Neural progenitor cell (in vitro differentiated cells): Measurements from ENCODE around the gene KCNJ18. TPM values are rescaled to one million over a fixed set of nuclear protein-coding genes. Genes with fewer than 3 reads are reported as not detected.
"Not testable (repeated sequence)": the region's sequence is repeated elsewhere in the genome, so short reads cannot be mapped to it uniquely, and the experiment has no call there.

Experiments
- DNase-seq: peaks from one replicate; pipeline ENCODE4 v3.0.0-alpha.2; 2016; ENCODE audit warnings: low spot score
- H2AFZ ChIP-seq: fragments of 200-600 bp; sonication (generic); replicated peaks from 2 replicates; pipeline ENCODE4 v1.6.1; 2016; ENCODE audit warnings: antibody characterized with exemption
- H3F3A ChIP-seq: fragments of 200-600 bp; sonication (generic); 2 replicates; pipeline ENCODE4 v1.6.1; 2016; ENCODE audit warnings: antibody characterized with exemption, low read depth
- H3K27ac ChIP-seq: fragments of 200-600 bp; sonication (generic); 2 replicates; pipeline ENCODE4 v1.5.1; 2016; ENCODE audit warnings: mild to moderate bottlenecking
- H3K27me3 ChIP-seq: fragments of 200-600 bp; sonication (generic); 2 replicates; pipeline ENCODE4 v1.6.1; 2016; ENCODE audit warnings: mild to moderate bottlenecking, moderate library complexity
- H3K36me3 ChIP-seq: fragments of 200-600 bp; sonication (generic); 2 replicates; pipeline ENCODE4 v1.5.1; 2016
- H3K4me1 ChIP-seq: fragments of 200-600 bp; sonication (generic); 2 replicates; pipeline ENCODE4 v1.6.1; 2016; ENCODE audit warnings: mixed run types
- H3K4me2 ChIP-seq: fragments of 200-600 bp; sonication (generic); 2 replicates; pipeline ENCODE4 v1.6.1; 2016
- H3K4me3 ChIP-seq: fragments of 200-600 bp; sonication (generic); 2 replicates; pipeline ENCODE4 v1.5.1; 2016
- H3K79me2 ChIP-seq: fragments of 200-600 bp; sonication (generic); 2 replicates; pipeline ENCODE4 v1.6.1; 2016; ENCODE audit warnings: low read depth
- H3K9ac ChIP-seq: fragments of 200-600 bp; sonication (generic); 2 replicates; pipeline ENCODE4 v1.6.1; 2016
- H3K9me3 ChIP-seq: fragments of 200-600 bp; sonication (generic); 2 replicates; pipeline ENCODE4 v1.5.1; 2016; ENCODE audit warnings: low read depth
- H4K20me1 ChIP-seq: fragments of 200-600 bp; sonication (generic); 2 replicates; pipeline ENCODE4 v1.6.1; 2016; ENCODE audit warnings: low read depth
- H3K27ac Mint-ChIP-seq: 3 replicates; pipeline ENCODE4 v1.8.0; 2021; ENCODE audit warnings: mixed read lengths
- H3K27me3 Mint-ChIP-seq: 2 replicates; pipeline ENCODE4 v1.8.0; 2022; ENCODE audit warnings: low read depth, mild to moderate bottlenecking, inconsistent platforms, moderate library complexity, mixed read lengths; ENCODE audit not compliant: insufficient read depth
- H3K36me3 Mint-ChIP-seq: 3 replicates; pipeline ENCODE4 v1.8.0; 2021; ENCODE audit warnings: mixed read lengths
- H3K4me1 Mint-ChIP-seq: 3 replicates; pipeline ENCODE4 v1.8.0; 2021; ENCODE audit warnings: mixed read lengths
- H3K4me3 Mint-ChIP-seq: 3 replicates; pipeline ENCODE4 v1.8.0; 2021; ENCODE audit warnings: mild to moderate bottlenecking, moderate library complexity, mixed read lengths
- H3K9me3 Mint-ChIP-seq: 3 replicates; pipeline ENCODE4 v1.8.0; 2020; ENCODE audit warnings: mixed read lengths
- CTCF ChIP-seq: fragments of 200-600 bp; sonication (generic); IDR thresholded peaks from 2 replicates; pipeline ENCODE4 v1.5.1; 2017; ENCODE audit warnings: antibody characterized with exemption, mild to moderate bottlenecking
- EZH2 ChIP-seq: fragments of 200-600 bp; sonication (generic); IDR thresholded peaks from 2 replicates; pipeline ENCODE4 v1.6.1; 2017; ENCODE audit warnings: antibody characterized with exemption, mild to moderate bottlenecking, moderate library complexity
- EZH2phosphoT487 ChIP-seq: fragments of 200-600 bp; sonication (generic); IDR thresholded peaks from 2 replicates; pipeline ENCODE4 v1.6.1; 2017; ENCODE audit warnings: antibody characterized with exemption
- total RNA-seq: library from RNA; depleted of rRNA; stranded (reverse); fragments of >200 nt; gene quantifications from 2 replicates; pipeline ENCODE4 v1.2.3, GENCODE V29; 2015; ENCODE audit warnings: low replicate concordance

Gene KCNJ18
- total RNA-seq, 1 donor from 2014 or later = not detected

GRCh38 chr17:21709994-21710393 lies 17.7 kb downstream of the KCNJ18 start:
- H3K9me3 Mint-ChIP-seq = peaks cover 38% of the 10 kb centered on the region

GRCh38 chr17:21710486-21710885 lies 18.2 kb downstream of the KCNJ18 start:
- not testable (repeated sequence) for H3K79me2 ChIP-seq, H3K9me3 ChIP-seq, H3K4me2 ChIP-seq, H3K9ac ChIP-seq, H3K4me1 Mint-ChIP-seq, H3K36me3 Mint-ChIP-seq, H3K27me3 ChIP-seq, H3K4me3 ChIP-seq, H4K20me1 ChIP-seq, DNase-seq, H3K4me1 ChIP-seq, H3K27ac Mint-ChIP-seq, H3F3A ChIP-seq, H2AFZ ChIP-seq, H3K27ac ChIP-seq, H3K36me3 ChIP-seq, H3K27me3 Mint-ChIP-seq, H3K4me3 Mint-ChIP-seq
- peaks cover 33% of the 10 kb centered on the region for H3K9me3 Mint-ChIP-seq

More at GRCh38 chr17:21709994-21710393, 17.7 kb downstream of the KCNJ18 start:
- not testable (repeated sequence) for DNase-seq, H3K4me1 Mint-ChIP-seq, H3K4me3 ChIP-seq, H2AFZ ChIP-seq, H3K9me3 ChIP-seq, H3K4me3 Mint-ChIP-seq, H4K20me1 ChIP-seq, H3K27me3 ChIP-seq, H3K27ac Mint-ChIP-seq, H3K36me3 ChIP-seq, H3K79me2 ChIP-seq, H3K4me1 ChIP-seq, H3K27ac ChIP-seq, H3K27me3 Mint-ChIP-seq, H3F3A ChIP-seq, H3K9ac ChIP-seq, H3K36me3 Mint-ChIP-seq, H3K4me2 ChIP-seq

- Histone ChIP-seq H3K27ac (no peak overlapping the region), H3K36me3 (no peaks in the 10 kb centered on the region), H3K9ac (no peak overlapping the region), H4K20me1 (no peaks in the 10 kb centered on the region), H3K27me3 (no peaks in the 10 kb centered on the region), H3F3A (no peaks in the 10 kb centered on the region), H3K4me3 (no peak overlapping the region), H3K4me2 (no peak overlapping the region), H3K9me3 (no peaks in the 10 kb centered on the region), H2AFZ (no peak overlapping the region), H3K4me1 (no peaks in the 10 kb centered on the region), H3K79me2 (no peaks in the 10 kb centered on the region)
- Mint-ChIP-seq H3K4me1 (no peaks in the 10 kb centered on the region), H3K27me3 (no peaks in the 10 kb centered on the region), H3K9me3 (peaks cover 32% of the 10 kb centered on the region), H3K36me3 (no peaks in the 10 kb centered on the region), H3K27ac (no peak overlapping the region), H3K4me3 (no peak overlapping the region)
- DNase-seq = no peak
- TF ChIP-seq EZH2 (no peak), CTCF (no peak), EZH2phosphoT487 (no peak)
Observed at GRCh38 chr17:21711182-21711581, 18.9 kb downstream of the KCNJ18 start.

GRCh38 chr17:21713020-21713419 lies 20.7 kb downstream of the KCNJ18 start:
- not testable (repeated sequence) for H3K4me2 ChIP-seq, H3K4me1 ChIP-seq, H3K4me3 Mint-ChIP-seq, H3K27me3 ChIP-seq, H3K9me3 ChIP-seq, H3K27me3 Mint-ChIP-seq, H3K9ac ChIP-seq, H4K20me1 ChIP-seq, H3K4me3 ChIP-seq, DNase-seq, H3F3A ChIP-seq, H3K36me3 ChIP-seq, H3K36me3 Mint-ChIP-seq, H3K27ac Mint-ChIP-seq, H2AFZ ChIP-seq, H3K27ac ChIP-seq, H3K79me2 ChIP-seq, H3K4me1 Mint-ChIP-seq
- peaks cover 28% of the 10 kb centered on the region for H3K9me3 Mint-ChIP-seq

GRCh38 chr17:21713631-21714030 lies 21.3 kb downstream of the KCNJ18 start:
- not testable (repeated sequence) for H3K27me3 ChIP-seq, H2AFZ ChIP-seq, H3K27ac Mint-ChIP-seq, H3K27ac ChIP-seq, H3K79me2 ChIP-seq, H3K27me3 Mint-ChIP-seq, H3K9me3 ChIP-seq, H3K4me3 Mint-ChIP-seq, H3F3A ChIP-seq, H4K20me1 ChIP-seq, H3K4me1 Mint-ChIP-seq, H3K9ac ChIP-seq, H3K36me3 Mint-ChIP-seq, H3K4me2 ChIP-seq, H3K36me3 ChIP-seq, H3K4me3 ChIP-seq, H3K4me1 ChIP-seq, DNase-seq
- peaks cover 25% of the 10 kb centered on the region for H3K9me3 Mint-ChIP-seq

- not testable (repeated sequence) for H3K27ac ChIP-seq, H3K36me3 Mint-ChIP-seq, H3K4me1 ChIP-seq, DNase-seq, H3K27ac Mint-ChIP-seq, H3K9ac ChIP-seq, H3K27me3 Mint-ChIP-seq, H3K36me3 ChIP-seq, H4K20me1 ChIP-seq, H3K4me3 ChIP-seq, H2AFZ ChIP-seq, H3K4me2 ChIP-seq, H3K27me3 ChIP-seq, H3K9me3 ChIP-seq, H3F3A ChIP-seq, H3K4me1 Mint-ChIP-seq, H3K79me2 ChIP-seq, H3K4me3 Mint-ChIP-seq
- peaks cover 29% of the 10 kb centered on the region for H3K9me3 Mint-ChIP-seq
Observed at GRCh38 chr17:21714676-21715075, 22.4 kb downstream of the KCNJ18 start.

- not testable (repeated sequence) for H3K4me1 ChIP-seq, H4K20me1 ChIP-seq, H2AFZ ChIP-seq, H3K79me2 ChIP-seq, H3K36me3 ChIP-seq, H3K4me3 ChIP-seq, H3K27me3 Mint-ChIP-seq, H3K36me3 Mint-ChIP-seq, H3K4me1 Mint-ChIP-seq, H3K27me3 ChIP-seq, H3K9ac ChIP-seq, H3K4me3 Mint-ChIP-seq, H3K9me3 ChIP-seq, H3F3A ChIP-seq, DNase-seq, H3K27ac ChIP-seq, H3K4me2 ChIP-seq, H3K27ac Mint-ChIP-seq
- H3K9me3 Mint-ChIP-seq = peaks cover 40% of the 10 kb centered on the region
Observed at GRCh38 chr17:21715877-21716276, 23.6 kb downstream of the KCNJ18 start.
